ENCODE results near the gene TWSG1.

The TWSG1 gene

GRCh38 chr18:9334329-9334972 is at the start of gene TWSG1:
Gene TWSG1, plus strand, starts transcription at chr18:9334773. Its CDS starts 2,457 bp downstream, at chr18:9337230.
- DNase-seq (ENCODE audit: low read depth in 2 of 2, low spot score in 1 of 2), result peak; percentile 87 to 88

- no peak for DNase-seq (ENCODE audit: low read depth in 2 of 2, low spot score in 1 of 2)
Measured at GRCh38 chr18:9285604-9286003, 49.0 kb upstream of the TWSG1 start.

GRCh38 chr18:9287036-9287435 is 47.5 kb upstream of the TWSG1 start:
- DNase-seq (ENCODE audit: low read depth in 2 of 2, low spot score in 1 of 2), result no peak

- no peak for DNase-seq (ENCODE audit: low read depth in 2 of 2, low spot score in 1 of 2)
Measured at GRCh38 chr18:9289698-9290097, 44.9 kb upstream of the TWSG1 start.

GRCh38 chr18:9290156-9290555 is 44.4 kb upstream of the TWSG1 start:
- DNase-seq (ENCODE audit: low read depth in 2 of 2, low spot score in 1 of 2), result no peak

- no peak for DNase-seq (ENCODE audit: low read depth in 2 of 2, low spot score in 1 of 2)
Measured at GRCh38 chr18:9292047-9292446, 42.5 kb upstream of the TWSG1 start.

GRCh38 chr18:9293948-9294347 is 40.6 kb upstream of the TWSG1 start:
- DNase-seq (ENCODE audit: low read depth in 2 of 2, low spot score in 1 of 2), result no peak

- DNase-seq (ENCODE audit: low read depth in 2 of 2, low spot score in 1 of 2), result no peak
Measured at GRCh38 chr18:9296233-9297006, 38.2 kb upstream of the TWSG1 start.

- no peak for DNase-seq (ENCODE audit: low read depth in 2 of 2, low spot score in 1 of 2)
Measured at GRCh38 chr18:9297007-9297393, 37.6 kb upstream of the TWSG1 start.

- DNase-seq (ENCODE audit: low read depth in 2 of 2, low spot score in 1 of 2), result no peak
Measured at GRCh38 chr18:9304388-9305070, 30.0 kb upstream of the TWSG1 start.

GRCh38 chr18:9319333-9319732 is 15.2 kb upstream of the TWSG1 start:
- DNase-seq (ENCODE audit: low read depth in 2 of 2, low spot score in 1 of 2), result no peak

GRCh38 chr18:9321017-9321452 is 13.5 kb upstream of the TWSG1 start:
- DNase-seq (ENCODE audit: low read depth in 2 of 2, low spot score in 1 of 2), result no peak

GRCh38 chr18:9321736-9322135 is 12.8 kb upstream of the TWSG1 start:
- no peak for DNase-seq (ENCODE audit: low read depth in 2 of 2, low spot score in 1 of 2)

- no peak for DNase-seq (ENCODE audit: low read depth in 2 of 2, low spot score in 1 of 2)
Measured at GRCh38 chr18:9322744-9323143, 11.8 kb upstream of the TWSG1 start.

GRCh38 chr18:9323750-9324445 is 10.7 kb upstream of the TWSG1 start:
- no peak for DNase-seq (ENCODE audit: low read depth in 2 of 2, low spot score in 1 of 2)

- DNase-seq (ENCODE audit: low read depth in 2 of 2, low spot score in 1 of 2), result no peak
Measured at GRCh38 chr18:9325716-9326115, 8.9 kb upstream of the TWSG1 start.

- no peak for DNase-seq (ENCODE audit: low read depth in 2 of 2, low spot score in 1 of 2)
Measured at GRCh38 chr18:9328776-9329175, 5.8 kb upstream of the TWSG1 start.

- no peak for DNase-seq (ENCODE audit: low read depth in 2 of 2, low spot score in 1 of 2)
Measured at GRCh38 chr18:9329471-9329870, 5.1 kb upstream of the TWSG1 start.

- DNase-seq (ENCODE audit: low read depth in 2 of 2, low spot score in 1 of 2), result no peak
Measured at GRCh38 chr18:9330419-9330818, 4.2 kb upstream of the TWSG1 start.

- peak in 1 of 2 donors; percentile 1 for DNase-seq (ENCODE audit: low read depth in 2 of 2, low spot score in 1 of 2)
Measured at GRCh38 chr18:9333441-9334328, 888 bp upstream of the TWSG1 start.

All from stimulated activated CD8-positive, alpha-beta memory T cell treated with anti-CD3 and anti-CD28 coated beads, Interleukin-4, amount 100 ng/mL, for 1 hour (primary cell).